K562 (cell line): ENCODE results near the gene KPNB1.

Source experiments
- CEBPB ChIP-seq: fragments of 450-650 bp; IDR thresholded peaks from 2 replicates; pipeline ENCODE4 v1.6.1; 2016; ENCODE audit warnings: missing genetic modification characterization, missing compliant biosample characterization
- NFIC ChIP-seq: fragments of 450-650 bp; IDR thresholded peaks from 2 replicates; pipeline ENCODE4 v1.6.1; 2017; ENCODE audit warnings: mild to moderate bottlenecking, inconsistent platforms
- RBM39 ChIP-seq: fragments of 200-400 bp; formaldehyde crosslinking; optimal IDR thresholded peaks from 2 replicates; pipeline ENCODE3; 2018; ENCODE audit warnings: low read depth, low read length

- TF ChIP-seq RBM39 = no peak
- TF ChIP-seq NFIC = no peak
- TF ChIP-seq CEBPB = no peak
These were observed 9.6 kb upstream of the KPNB1 start for GRCh38 chr17:47640076-47640475.
